GM21390 (cell line): Measurements from ENCODE around the gene MLLT3.

Experiments used
- ATAC-seq: cut with Tn5 transposase; IDR thresholded peaks from one replicate; pipeline ENCODE4 v1.9.1; 2021; ENCODE audit not compliant: unreplicated experiment

The MLLT3 gene

DNA sequence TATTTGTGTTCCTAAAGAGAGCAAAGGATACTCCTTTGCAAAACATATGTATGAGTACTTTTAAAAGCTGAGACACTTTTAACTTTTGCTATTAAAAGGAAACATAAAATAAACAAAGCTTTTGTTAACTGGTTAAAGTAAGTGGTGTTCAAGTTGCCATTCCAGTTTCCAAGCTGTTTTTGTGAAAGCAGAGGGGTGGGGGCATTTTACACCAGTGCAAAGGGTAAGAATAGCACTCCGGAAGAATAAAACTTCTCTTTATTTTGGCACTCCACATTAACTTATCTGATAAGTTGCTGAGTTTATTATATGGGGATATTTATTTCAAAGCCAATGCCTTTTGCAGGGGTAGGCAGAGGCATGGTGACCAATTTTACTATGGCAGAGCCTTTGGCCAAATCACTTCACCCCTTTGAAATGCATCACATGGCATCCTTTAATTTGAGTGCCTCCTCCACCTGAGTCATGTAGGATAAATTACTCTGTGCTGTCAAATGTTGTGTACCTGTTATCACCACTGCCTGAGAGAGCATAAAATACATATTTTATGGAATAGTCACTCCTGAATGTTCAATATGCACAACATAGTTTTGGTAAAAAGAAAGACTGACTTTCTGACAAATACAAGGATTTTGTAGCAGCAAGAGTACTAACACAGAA lies 62.9 kb downstream of the MLLT3 start:
- no peak for ATAC-seq

DNA sequence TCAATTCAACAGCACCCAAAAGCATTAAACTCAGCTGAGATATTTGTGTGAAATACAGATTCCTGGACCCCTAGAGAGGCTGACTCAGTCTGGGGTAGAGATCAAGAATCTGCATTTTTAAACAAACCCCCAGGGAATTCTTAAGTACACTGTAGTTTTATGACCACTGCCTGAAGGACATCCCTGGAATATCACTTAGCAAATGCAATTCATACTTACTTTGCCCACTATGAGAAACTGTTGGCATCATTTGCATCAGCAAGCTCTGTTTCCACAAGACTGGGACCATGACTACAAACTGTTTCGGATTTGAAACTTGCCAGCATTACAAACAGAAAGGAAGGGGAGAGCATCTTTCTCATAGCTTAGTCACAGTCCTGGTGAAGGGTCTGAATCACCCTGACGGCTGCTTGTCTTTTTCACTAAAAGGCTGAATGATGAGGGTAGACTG lies 63.7 kb downstream of the MLLT3 start:
- ATAC-seq = no peak

DNA sequence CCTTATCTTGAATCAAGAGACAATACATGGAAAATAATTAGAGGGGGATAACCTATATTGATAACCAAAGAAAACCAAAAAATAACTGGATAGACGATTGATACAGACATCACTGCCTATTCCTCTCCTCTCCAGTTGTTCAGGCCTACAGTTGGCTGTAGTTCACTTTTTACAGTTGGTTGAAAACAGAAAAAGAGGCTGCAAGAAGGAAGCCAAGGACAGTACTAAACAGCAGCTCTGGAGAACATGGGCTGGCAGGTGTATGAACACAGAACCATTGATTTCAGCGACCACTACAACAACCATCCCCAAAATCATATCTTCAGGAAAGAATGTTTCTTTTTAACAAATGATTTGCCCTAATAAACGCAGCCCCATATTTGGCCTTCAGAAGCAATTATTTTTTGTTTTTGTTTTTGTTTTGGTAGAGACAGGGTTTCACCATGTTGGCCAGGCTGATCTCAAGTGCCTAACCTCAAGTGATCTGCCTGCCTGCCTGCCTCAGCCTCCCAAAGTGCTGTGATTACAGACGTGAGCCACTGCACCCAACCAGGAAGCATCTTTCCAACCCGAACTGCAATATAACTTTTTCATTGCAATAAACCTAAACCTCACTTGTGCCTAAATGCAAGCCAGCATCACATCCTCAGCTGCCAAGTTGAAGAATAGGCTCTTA lies 64.3 kb downstream of the MLLT3 start:
- no peak for ATAC-seq

DNA sequence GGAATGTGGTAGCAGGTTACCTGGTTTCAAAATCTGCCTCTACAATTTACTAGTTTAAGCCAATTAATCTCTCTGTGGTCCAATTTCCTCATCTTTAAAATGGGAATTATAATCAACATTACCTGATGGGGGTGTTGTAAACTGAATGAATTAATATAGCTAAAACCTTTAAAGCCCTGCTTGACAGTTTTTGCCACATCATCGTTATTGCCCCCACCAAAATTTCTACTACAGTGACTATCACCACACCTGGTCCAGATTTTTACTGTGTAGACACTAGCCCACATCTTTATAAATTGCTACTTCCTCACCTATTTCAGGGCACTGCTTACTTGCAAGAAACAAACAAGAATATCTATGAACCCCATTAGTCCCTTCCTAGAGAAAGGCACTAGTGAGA lies 65.0 kb downstream of the MLLT3 start:
- ATAC-seq = no peak

DNA sequence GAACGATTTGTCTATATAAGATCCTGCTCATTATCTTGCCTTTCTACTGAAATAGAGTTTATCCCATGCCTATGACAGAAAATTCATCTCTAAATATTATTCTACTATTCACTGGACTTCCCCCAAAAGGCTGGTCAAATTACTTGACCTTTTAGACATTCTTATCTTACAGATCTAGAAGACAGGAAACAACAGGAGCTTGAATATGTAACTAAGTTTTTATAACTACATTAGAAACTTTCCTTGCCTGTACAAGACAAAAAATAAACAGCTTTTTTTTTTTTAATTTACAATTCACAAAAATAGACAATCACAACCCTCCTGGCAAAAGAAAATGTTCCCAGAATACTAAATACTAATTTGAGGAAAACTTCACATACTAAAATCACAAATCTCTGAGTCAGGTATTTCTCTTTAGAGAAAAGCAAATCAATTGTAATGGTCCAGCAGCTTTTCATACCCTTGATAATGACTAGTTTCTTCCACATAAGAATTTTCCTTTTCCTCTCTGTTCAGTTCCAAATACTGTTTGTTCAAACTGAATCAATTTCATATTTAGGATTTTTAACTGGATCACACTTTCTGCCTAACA lies 68.6 kb downstream of the MLLT3 start:
- peak; percentile 10 for ATAC-seq

DNA sequence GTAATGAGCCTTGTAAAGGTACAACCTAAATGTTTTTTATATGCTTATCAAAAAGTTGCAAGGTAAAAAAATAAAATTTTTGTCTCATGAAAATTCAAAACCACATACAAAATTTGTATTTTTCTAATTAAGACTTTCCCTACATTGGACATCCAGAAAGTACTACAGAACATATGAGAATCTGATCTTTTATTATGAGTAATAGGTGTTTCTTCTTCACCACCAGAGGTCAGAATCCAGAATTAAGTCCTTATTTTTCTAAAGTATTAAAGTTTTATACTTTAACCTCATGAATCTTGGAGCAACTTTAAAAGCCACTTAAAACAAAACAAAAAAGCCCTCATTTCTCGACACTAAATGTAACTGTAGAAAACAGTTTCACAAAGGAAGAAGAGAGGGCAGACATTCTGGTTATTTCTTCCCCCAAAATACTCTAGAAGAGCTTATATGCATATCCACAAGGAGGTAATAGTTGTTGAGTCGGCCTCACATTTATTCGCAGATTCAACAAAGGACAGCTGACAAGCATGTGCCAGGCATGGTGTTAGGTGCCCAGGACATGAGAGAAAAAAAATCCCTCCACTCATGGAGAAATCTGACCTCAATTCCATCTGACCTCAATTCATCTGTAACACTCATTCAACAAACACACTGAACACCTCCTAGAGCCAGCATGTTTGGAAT lies 69.3 kb downstream of the MLLT3 start:
- ATAC-seq = peak; percentile 35

DNA sequence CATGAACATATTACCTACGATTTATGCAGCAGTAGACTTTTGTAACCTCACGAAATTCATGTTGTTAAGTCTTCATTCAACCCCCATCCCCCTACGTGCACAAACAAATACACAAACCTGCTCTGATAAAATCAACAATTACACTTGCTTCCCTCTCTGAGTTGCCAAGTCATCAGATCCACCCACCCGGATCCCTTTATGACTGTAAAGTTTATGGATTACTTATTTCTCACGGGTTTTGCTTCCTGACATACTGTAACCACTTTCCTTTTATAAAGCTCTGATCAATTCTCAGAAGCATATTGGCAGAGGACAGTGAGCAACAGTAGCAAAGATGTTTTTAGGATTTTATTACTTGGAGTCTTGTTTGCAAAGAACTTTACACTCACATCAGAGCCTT lies 70.5 kb downstream of the MLLT3 start:
- peak; percentile 63 for ATAC-seq

DNA sequence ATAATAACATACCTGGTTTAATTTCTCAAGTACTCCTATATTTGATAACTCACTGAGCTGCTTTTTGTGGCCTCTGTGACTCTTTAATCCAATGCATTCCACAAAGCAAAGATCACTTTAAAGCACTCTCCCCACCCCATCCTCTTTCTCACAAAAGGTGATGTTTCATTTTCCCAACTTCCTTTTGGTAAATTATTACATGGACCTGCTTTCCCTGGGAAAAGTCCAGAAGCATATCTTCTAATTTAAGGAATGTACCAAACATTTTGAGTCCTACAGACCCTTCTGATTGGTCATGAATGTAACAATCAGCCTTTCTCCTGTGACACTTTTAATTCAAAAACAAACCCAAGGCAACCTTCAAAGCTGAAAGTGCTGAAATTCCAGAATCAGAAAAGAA lies 71.1 kb downstream of the MLLT3 start:
- no peak for ATAC-seq

DNA sequence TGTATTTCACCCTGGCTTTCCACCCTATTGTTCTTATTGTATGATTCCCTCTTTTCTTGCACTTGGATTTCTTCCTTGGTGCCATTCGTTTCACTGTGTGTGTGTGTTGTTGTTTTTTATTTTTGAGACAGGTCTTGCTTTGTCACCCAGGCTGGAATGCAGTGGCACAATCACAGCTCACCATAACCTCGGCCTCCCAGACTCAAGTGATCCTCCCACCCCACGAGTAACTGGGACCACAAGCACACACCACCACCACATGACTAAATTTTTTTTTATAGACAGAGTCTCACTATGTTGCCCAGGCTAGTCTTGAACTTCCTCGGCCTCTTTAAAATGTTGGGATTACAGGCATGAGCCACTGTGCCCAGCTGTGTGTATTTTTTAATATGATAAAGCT lies 72.0 kb downstream of the MLLT3 start:
- ATAC-seq = no peak

DNA sequence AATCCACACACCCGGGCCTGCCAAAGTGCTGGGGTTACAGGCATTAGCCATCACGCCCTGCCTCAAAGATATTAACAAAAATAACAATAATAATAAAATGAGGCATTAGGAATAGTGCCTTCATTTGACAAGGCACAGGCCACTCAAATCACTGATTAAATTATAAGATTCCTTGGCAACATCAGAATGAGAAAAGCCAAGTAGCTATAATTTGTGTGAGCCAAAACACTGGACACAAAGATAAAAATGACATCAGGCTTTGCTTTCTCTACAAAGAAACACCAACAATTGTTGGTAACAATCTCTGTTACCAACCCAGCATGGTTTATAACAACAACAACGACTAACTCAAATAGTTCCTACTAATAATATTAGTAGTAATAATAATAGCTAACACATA lies 73.2 kb downstream of the MLLT3 start:
- ATAC-seq = no peak

DNA sequence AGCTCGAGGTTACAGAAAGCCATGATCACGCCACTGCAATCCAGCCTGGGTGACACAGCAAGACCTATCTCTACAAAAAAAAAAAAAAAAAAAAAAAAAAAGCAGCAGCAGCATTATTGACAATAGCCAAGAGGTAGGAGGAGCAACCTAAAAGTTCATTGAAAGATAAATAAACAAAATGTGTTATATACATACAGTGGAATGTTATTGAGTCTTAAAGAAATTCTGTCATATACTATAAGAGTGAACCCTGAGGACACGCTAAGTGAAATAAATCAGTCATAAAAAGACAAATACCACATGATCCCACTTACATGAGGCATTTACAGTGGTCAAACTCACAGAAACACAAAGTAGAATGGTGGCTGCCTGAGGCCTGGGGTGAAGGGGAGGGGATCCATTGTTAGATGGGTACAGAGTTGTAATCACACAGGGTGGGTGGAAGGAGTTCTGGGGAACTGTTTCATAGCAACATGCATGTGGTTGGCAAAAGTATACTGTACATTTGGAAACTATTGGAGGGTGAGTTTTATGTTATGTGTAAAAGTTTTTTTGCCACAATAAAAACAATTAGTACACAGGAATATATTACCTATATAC lies 77.2 kb downstream of the MLLT3 start:
- ATAC-seq = no peak

DNA sequence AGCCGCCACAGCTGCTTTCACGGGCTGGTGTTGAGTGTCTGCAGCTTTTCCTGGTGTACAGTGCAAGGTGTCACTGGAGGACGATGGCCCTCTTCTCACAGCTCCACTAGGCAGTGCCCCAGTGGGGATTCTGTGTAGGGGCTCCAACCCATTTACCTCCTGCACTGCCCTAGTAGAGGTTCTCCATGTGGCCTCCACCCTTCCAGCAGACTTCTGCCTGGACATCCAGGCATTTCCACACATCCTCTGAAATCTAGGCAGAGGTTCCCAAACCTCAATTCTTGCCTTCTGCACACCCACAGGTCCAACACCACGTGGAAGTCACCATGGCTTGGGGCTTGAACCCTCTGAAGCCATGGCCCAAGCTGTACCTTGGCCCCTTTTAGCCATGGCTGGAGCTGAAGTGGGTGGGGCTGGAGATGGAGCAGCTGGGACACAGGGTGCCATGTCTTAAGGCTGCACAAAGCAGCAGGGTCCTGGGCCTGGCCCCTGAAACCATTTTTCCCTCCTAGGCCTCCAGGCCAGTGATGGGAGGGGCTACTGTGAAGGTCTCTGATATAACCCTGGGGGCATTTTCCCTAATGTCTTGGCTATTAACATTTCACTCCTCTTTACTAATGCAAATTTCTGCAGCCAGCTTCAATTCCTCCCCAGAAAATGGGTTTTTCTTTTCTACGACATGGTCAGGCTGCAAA lies 82.0 kb downstream of the MLLT3 start:
- ATAC-seq = no peak

DNA sequence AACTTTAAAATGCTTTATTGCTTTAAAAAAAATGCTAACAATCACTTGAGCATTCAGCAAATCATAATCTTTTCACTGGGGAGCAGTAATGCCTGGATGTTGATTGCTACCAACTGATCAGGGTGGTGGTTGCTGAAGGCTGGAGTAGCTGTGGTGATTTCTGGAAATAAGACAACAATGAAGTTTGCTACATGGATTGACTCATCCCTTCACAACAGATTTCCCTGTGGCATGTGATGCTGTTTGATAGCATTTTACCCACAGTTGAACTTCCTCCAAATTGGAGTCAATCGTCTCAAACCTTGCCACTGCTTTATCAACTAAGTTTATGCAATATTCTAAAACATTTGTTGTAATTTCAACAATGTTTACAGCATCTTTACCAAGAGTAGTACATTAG lies 83.3 kb downstream of the MLLT3 start:
- ATAC-seq = no peak

DNA sequence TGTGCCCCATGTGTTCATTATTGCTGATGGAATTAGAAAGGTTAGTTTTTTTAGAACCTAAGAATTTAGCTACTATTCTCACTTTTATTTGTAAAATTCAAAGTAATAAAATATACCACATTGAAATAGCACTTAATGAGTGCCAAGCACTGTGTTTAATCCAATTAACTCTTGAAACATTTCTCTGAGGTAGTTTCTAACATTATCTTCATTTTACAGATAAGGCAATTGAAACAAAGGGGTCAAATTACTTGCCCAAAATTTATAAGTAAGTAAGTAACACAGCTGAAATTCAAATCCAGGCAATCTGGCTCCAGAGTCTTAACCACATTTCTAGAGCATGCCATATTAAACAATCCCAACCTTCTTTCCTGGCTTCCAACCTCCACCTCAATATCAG lies 84.2 kb downstream of the MLLT3 start:
- no peak for ATAC-seq

DNA sequence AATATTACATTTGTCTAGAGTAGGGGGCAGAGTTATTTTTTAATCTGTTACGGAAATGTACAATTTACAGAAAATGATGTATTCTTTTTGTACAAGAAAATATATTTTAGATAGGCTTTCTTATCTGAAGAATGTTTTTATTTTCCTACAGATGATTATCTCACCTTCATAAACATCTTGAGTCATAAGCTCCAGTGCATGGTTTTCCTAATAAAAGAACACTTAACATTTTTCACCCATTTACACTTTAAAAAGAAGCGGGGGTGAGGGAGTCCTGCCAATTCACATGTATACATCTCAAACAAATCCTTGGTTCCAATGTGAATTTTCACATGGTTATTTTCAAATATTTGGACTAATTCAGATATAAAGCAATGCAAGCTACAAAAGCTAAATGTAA lies 85.0 kb downstream of the MLLT3 start:
- ATAC-seq = no peak

DNA sequence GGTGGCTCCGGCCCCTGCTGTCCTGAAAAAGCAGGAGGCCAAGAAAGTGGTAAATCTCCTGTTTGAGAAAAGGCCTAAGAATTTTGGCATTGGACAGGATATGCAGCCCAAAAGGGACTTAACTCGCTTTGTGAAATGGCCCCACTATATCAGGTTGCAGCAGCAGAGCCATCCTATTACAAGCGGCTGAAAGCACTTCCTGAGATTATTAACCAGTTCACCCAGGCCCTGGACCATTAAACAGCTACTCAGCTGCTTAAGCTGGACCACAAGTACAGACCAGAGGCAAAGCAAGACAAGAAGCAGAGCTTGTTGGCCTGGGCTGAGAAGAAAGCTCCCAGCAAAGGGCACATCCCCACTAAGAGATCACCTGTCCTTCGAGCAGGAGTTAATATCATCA lies 89.7 kb downstream of the MLLT3 start:
- ATAC-seq = no peak

DNA sequence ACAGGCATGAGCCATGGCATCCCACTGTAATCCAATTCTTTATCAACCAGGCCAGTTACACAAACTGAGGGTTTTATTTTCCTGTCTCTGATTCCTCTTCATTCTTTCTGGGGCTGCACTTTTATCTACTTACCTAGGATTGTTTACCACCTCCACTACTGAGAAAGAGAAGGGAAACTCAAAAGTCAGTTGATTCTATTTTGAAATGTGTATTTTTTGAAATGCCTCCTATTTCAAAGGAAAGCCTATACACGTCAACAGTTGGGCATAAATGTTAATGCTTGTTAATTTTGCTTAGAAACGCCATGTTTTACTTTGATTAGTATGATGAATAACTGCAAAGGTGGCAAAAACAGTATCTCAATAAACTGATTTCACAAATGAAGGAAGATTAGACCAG lies 92.5 kb downstream of the MLLT3 start:
- no peak for ATAC-seq

DNA sequence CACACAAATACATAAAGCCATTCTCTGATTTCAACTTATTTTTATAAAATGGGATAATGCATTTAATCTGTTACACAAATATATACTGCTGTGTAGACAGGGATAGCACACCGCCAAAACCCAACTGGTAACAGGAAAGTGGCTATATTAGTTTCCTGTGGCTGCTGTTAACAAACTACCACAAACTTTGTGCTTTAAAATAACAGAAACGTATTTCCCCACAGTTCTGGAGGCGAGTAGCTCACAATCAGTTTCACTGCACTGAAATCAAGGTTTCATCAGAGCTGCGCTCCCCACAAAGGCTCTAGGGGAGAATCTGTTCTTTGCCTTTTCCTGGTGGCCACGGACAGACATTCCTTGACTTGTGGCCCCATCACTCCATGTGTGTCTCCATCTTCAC lies 94.0 kb downstream of the MLLT3 start:
- ATAC-seq = no peak

DNA sequence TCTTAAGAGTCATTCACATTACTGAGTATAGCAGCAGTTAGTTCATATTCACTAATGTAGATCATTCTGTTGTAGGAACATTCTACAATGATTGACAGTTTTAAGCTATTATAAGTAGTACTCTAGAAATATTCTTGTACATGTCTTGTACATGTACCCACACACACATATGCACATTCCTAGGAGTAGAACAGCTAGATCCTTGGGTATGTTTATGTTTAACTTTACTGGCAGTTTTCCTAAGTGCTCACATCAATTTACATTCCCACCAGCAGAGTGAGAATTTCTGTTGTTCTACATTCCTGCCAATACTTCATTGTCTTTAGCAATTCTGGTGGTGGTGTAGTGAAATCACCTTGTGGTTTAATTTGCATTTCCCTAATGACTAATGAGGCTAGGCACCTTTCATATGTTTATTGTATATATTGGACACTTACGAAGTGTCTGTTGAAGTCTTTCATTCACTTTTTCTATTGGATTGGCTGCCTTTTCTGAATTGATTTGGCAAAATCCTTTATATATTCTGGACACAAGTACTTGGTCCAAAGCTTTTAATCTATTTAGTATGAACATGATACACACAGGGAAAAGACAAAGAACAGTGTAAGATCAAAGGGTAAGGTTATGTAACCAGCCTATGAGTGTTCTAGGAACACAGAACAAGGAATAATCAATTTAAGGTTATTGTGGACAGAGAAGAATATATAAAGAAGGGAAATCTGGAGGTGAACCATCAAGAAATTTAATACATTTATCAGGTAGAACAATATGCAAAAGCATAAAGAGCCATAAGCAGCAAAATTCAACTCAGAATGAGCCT lies 95.6 kb downstream of the MLLT3 start:
- ATAC-seq = peak; percentile 89

DNA sequence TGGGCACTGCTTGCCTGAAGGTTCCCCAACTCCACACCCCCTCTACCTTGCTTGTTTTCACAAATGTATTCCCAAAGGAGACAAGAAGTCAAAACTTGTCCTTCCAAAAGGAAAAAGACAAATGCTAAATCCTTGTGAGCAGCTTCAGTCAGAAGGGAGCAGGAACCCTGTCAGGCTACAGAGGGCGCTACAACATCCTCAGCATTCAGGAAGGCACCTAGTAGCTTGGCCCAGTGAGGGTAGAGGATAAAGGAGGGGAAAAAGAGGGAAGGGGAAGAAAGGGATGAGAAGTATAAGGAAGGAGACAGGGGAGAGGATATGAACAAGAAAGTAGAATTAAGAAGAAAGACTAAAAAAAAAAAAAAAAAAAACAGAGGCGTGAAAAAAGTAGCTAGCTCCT lies 97.5 kb downstream of the MLLT3 start:
- no peak for ATAC-seq
